GM19452 (cell line): ENCODE results near the gene RUFY1.
"Not testable (repeated sequence)": the region's sequence is repeated elsewhere in the genome, so short reads cannot be mapped to it uniquely, and the experiment has no call there.

ENCODE experiments used
- ATAC-seq: cut with Tn5 transposase; IDR thresholded peaks from one replicate; pipeline ENCODE4 v1.9.1; 2021; ENCODE audit not compliant: unreplicated experiment

RUFY1 gene, protein sequence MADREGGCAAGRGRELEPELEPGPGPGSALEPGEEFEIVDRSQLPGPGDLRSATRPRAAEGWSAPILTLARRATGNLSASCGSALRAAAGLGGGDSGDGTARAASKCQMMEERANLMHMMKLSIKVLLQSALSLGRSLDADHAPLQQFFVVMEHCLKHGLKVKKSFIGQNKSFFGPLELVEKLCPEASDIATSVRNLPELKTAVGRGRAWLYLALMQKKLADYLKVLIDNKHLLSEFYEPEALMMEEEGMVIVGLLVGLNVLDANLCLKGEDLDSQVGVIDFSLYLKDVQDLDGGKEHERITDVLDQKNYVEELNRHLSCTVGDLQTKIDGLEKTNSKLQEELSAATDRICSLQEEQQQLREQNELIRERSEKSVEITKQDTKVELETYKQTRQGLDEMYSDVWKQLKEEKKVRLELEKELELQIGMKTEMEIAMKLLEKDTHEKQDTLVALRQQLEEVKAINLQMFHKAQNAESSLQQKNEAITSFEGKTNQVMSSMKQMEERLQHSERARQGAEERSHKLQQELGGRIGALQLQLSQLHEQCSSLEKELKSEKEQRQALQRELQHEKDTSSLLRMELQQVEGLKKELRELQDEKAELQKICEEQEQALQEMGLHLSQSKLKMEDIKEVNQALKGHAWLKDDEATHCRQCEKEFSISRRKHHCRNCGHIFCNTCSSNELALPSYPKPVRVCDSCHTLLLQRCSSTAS

DNA sequence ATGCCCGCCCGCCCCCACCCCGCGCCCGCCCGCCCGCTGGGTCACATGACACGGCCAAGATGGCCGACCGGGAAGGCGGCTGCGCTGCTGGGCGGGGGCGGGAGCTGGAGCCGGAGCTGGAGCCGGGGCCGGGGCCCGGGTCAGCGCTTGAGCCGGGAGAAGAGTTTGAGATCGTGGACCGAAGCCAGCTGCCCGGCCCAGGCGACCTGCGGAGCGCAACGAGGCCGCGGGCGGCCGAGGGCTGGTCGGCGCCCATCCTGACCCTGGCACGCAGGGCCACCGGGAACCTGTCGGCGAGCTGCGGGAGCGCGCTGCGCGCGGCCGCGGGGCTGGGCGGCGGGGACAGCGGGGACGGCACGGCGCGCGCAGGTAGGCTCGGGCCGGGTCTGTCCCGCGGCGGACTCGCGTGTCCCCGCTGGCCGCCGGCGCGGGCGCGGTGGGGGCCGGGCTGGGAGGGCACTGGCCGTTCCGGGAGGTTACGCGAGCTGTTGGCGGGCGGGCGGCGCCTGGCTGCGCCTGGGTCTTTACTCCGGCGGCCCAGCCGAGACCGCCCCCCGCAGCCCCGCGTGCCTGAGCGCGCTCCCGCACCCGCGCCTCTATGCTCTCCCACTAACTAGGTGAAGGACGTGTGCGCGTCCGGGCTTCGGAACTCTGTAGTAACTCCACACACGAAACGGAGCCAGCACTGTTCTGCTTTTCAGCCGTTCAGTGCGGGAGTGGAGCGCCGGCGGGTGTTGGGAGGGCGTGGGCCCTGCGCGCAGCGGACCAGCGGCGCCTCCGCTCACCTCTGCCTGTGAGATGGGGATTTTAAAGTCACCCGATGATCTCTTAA is at the start of gene RUFY1:
TSS of gene RUFY1 (plus strand) at position 44 of the 832 bp plus-strand sequence. CDS start at position 60, 16 bp downstream.
- peak; percentile 86 for ATAC-seq

GRCh38 chr5:179501997-179502396 is 48.4 kb upstream of the RUFY1 start:
- not testable (repeated sequence) for ATAC-seq

- not testable (repeated sequence) for ATAC-seq
These were observed 47.9 kb upstream of the RUFY1 start for GRCh38 chr5:179502420-179502819.

DNA sequence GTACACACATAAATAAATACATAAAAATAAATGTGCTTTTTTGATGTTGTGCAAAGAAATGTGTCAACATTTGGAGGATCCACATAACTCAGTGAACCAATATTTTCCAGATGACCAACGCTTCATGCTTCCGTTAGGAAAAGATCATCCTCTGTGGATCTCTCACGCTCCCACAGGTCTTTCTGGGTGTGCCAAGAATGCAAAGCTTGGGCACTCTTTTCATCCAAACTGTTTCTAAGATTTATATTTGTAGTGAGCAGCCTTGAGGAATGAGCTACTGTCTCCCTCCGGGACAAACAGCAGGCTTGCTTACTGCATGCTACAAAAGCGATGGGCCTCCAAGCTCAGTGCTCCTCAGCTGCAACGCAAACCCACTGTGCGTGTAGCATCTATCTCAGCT is 46.2 kb upstream of the RUFY1 start:
- no peak for ATAC-seq

DNA sequence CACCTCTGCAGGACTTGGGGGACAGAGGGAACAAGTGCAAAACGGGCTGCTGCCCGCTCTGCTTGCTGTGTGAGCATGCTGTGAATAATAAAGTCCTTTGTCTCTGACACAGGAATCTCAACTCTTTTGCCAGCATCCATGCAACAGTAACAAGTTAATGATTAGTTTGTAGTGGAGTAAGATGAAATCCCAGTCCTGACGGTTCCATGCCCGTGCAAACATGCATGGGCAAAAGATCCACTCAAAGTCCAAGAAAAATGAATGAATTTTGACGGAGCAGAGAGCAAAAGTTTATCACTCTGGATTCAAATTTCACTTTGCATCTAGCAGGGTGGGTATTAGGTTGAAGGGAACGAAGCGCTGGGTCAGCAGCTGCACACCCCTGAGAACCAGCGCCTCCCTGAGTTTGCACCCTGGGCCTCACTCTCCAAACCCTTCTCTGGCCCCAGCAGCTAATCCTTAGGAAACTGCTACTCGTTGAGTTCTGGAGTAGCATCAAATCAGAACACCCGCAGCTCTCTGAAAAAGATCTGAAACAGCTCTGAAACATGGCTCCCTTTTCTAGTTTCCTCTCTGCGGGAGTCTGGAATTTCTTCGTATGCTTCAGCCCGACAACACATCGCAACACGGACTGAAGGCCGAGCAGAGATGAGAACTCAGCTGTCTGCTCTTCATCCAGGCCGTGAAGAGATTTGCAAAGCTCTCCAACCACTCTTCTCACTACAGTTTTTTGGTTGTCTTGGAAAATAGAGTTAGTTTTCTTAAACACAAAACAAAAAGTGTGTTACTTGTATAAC is 45.6 kb upstream of the RUFY1 start:
- ATAC-seq: no peak

GRCh38 chr5:179505636-179506261 is 44.6 kb upstream of the RUFY1 start:
- no peak for ATAC-seq

DNA sequence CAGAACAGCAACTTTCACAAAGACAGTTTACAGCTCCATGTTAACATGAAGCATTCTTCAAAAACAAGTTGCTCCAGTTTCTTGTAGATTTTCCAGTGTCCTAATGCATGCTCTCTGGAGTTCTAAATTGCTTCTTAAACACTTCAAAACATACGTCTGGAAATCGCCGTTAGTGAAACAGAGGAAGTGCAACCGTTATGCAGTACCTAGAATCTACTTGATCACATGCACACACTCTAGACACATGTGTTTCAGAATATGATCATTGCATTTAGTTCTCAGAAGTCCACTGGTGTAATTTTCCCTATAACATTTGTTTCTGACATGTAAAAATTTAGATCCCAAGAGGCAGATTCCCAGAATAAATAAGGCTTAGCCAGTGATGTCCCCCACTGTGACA is 41.1 kb upstream of the RUFY1 start:
- ATAC-seq: no peak

DNA sequence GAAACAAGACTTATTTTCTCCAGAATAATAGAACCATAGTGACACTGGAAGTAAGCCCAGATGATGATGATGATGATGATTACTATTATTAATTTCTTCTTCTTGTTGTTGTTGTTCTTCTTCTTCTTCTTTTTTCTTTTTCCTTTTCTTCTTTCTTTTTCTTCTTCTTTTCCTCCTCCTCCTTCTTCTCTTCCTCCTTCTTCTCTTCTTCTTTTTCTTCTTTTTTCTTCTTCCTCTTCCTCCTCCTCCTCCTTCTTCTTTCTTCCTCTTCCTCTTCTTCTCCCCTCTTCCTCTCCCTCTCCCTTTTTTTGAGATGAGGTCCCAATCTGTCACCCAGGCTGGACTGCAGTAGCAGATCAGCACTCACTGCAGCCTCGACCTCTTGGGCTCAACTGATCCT is 40.5 kb upstream of the RUFY1 start:
- ATAC-seq: no peak

DNA sequence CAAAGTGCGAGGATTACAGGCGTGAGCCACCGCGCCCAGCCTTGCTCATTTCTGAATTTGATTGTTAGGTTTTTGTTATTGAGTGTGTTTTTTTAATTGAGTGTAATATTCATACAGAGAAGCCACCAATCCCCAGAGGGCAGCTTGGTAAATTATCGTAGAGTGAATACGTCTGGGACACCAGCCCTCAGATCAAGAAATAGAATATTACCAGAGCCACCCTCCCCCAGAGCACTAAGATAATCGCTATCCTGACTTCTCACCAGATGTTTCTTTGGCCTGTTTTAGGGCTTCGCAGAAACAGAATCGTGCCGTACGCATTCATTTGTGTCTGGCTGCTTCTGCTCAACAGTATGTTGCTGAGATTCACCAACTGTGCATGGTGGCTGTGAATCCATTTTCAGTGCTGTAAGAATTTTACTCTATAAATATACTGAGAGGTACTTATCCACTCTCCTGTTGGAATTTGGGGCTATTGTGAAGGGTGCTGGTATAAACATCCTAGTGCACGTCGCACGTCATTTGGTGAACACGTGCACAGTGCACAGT is 37.8 kb upstream of the RUFY1 start:
- no peak for ATAC-seq

GRCh38 chr5:179515501-179515900 is 34.9 kb upstream of the RUFY1 start:
- ATAC-seq: not testable (repeated sequence)

GRCh38 chr5:179516221-179516620 is 34.1 kb upstream of the RUFY1 start:
- no peak for ATAC-seq

GRCh38 chr5:179517746-179518145 is 32.6 kb upstream of the RUFY1 start:
- ATAC-seq: not testable (repeated sequence)

GRCh38 chr5:179518369-179518768 is 32.0 kb upstream of the RUFY1 start:
- not testable (repeated sequence) for ATAC-seq

- ATAC-seq: not testable (repeated sequence)
These were observed 30.8 kb upstream of the RUFY1 start for GRCh38 chr5:179519416-179520070.

- ATAC-seq: not testable (repeated sequence)
These were observed 28.2 kb upstream of the RUFY1 start for GRCh38 chr5:179522107-179522506.

DNA sequence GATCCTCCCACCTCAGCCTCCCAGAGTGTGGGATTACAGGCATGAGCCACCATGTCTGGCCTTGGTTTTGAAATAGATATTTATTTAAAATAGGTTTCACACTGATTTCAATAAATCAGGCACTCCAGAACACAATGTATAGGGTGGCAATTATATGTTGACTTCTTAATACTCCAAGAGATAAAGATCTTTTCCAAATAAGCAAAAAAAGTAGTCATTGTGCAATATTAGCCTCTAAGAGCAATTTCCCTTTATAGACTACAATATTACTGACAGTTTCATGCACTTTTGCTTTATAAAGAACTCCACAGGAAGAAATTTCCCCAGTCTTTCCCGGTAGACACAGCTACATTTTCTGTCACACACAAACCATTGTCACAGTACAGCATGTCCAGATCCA is 23.4 kb upstream of the RUFY1 start:
- ATAC-seq: no peak

GRCh38 chr5:179530069-179530998 is 20.0 kb upstream of the RUFY1 start:
- ATAC-seq: peak; percentile 77

GRCh38 chr5:179533024-179533423 is 17.3 kb upstream of the RUFY1 start:
- ATAC-seq: no peak
